SK-N-SH (cell line): Measurements from ENCODE around the gene SMIM22. TPM values are rescaled to one million over a fixed set of nuclear protein-coding genes. Genes with fewer than 3 reads are reported as not detected.

Experiments used
- CTCF ChIA-PET: fragments of 300-600, 350-600 bp; formaldehyde crosslinking; extraction: SDS; loops from one replicate; lab custom pipeline; 2021; lab: Yijun Ruan, JAX
- POLR2A ChIA-PET: fragments of 350-600 bp; sonication (Branson Sonifier 250); formaldehyde crosslinking; extraction: SDS; loops from one replicate; lab custom pipeline; 2020; ENCODE audit warnings: antibody characterized with exemption, inconsistent platforms; lab: Yijun Ruan, JAX
- DNase-seq: peaks from one replicate; pipeline ENCODE4 v3.0.0; 2012
- H2AFZ ChIP-seq: fragments of 200-600 bp; sonication (generic); 2 replicates; pipeline ENCODE4 v1.8.1; 2016; ENCODE audit warnings: antibody characterized with exemption, mild to moderate bottlenecking, low read depth
- H3F3A ChIP-seq: fragments of 200-600 bp; sonication (generic); replicated peaks from 2 replicates; pipeline ENCODE3; 2016; ENCODE audit warnings: antibody characterized with exemption, mild to moderate bottlenecking; ENCODE audit not compliant: insufficient read depth
- H3K27ac ChIP-seq, 2 experiments: fragments of 200-500 bp in 1 of 2; fragments of 200-600 bp in 1 of 2; sonication (Bioruptor generic) in 1 of 2; sonication (generic), shearing (Covaris generic) in 1 of 2; 2 replicates each; pipeline versions ENCODE4 v1.5.1 to v1.6.1; 2014 to 2016; ENCODE audit warnings: low read depth in 2 of 2, inconsistent platforms in 1 of 2, low read length in 1 of 2, mild to moderate bottlenecking in 1 of 2, mixed read lengths in 1 of 2
- H3K27me3 ChIP-seq: fragments of 200-600 bp; sonication (generic), shearing (Covaris generic); 2 replicates; pipeline ENCODE4 v1.6.1; 2016; ENCODE audit warnings: mixed run types; ENCODE audit not compliant: insufficient read depth
- H3K36me3 ChIP-seq, 2 experiments: fragments of 200-500 bp in 1 of 2; fragments of 200-600 bp in 1 of 2; sonication (Bioruptor generic) in 1 of 2; sonication (generic) in 1 of 2; replicated peaks in 1 of 2; 2 replicates each; pipeline versions ENCODE3 to v1.5.1; 2014 to 2016; ENCODE audit warnings: low read length in 1 of 2, mild to moderate bottlenecking in 1 of 2; ENCODE audit not compliant: insufficient read depth in 2 of 2, control insufficient read depth in 1 of 2
- H3K4me1 ChIP-seq, 2 experiments: fragments of 200-500 bp in 1 of 2; fragments of 200-600 bp in 1 of 2; sonication (Bioruptor generic) in 1 of 2; sonication (generic), shearing (Covaris generic) in 1 of 2; 2 replicates each; pipeline versions ENCODE4 v1.5.1 to v1.6.1; 2014 to 2016; ENCODE audit warnings: low read depth in 1 of 2, low read length in 1 of 2, mixed run types in 1 of 2; ENCODE audit not compliant: insufficient read depth in 2 of 2, control insufficient read depth in 1 of 2
- H3K4me2 ChIP-seq: fragments of 200-600 bp; sonication (generic), shearing (Covaris generic); 2 replicates; pipeline ENCODE4 v1.6.1; 2017; ENCODE audit warnings: mixed run types
- H3K4me3 ChIP-seq, 2 experiments: fragments of 200-500 bp in 1 of 2; fragments of 200-600 bp in 1 of 2; sonication (Bioruptor generic) in 1 of 2; sonication (generic), shearing (Covaris generic) in 1 of 2; 2 replicates each; pipeline versions ENCODE4 v1.5.1 to v1.8.1; 2014 to 2016; ENCODE audit warnings: low read depth in 2 of 2, inconsistent platforms in 1 of 2, low read length in 1 of 2, mild to moderate bottlenecking in 1 of 2, mixed read lengths in 1 of 2, moderate library complexity in 1 of 2
- H3K79me2 ChIP-seq: fragments of 200-600 bp; sonication (generic); 2 replicates; pipeline ENCODE4 v1.8.1; 2017; ENCODE audit warnings: mild to moderate bottlenecking; ENCODE audit not compliant: insufficient read depth
- H3K9ac ChIP-seq: fragments of 200-600 bp; sonication (generic); 2 replicates; pipeline ENCODE4 v1.6.1; 2017; ENCODE audit warnings: mixed run types
- H3K9me2 ChIP-seq: fragments of 200-600 bp; sonication (generic); 2 replicates; pipeline ENCODE4 v1.6.1; 2017; ENCODE audit warnings: mixed run types
- H3K9me3 ChIP-seq: fragments of 200-600 bp; sonication (generic); 2 replicates; pipeline ENCODE4 v1.6.1; 2017; ENCODE audit warnings: mixed run types, mild to moderate bottlenecking, moderate library complexity
- H4K20me1 ChIP-seq: fragments of 200-600 bp; sonication (generic); 2 replicates; pipeline ENCODE4 v1.6.1; 2017; ENCODE audit warnings: mild to moderate bottlenecking, mixed run types; ENCODE audit not compliant: insufficient read depth
- ELF1 ChIP-seq: IDR thresholded peaks from 2 replicates; pipeline ENCODE4 v1.4.0; 2012
- FOSL2 ChIP-seq: IDR thresholded peaks from 2 replicates; pipeline ENCODE4 v1.4.0; 2012; ENCODE audit warnings: low read depth, mild to moderate bottlenecking, moderate library complexity, borderline replicate concordance
- GATA2 ChIP-seq: sonication (generic); formaldehyde crosslinking; IDR thresholded peaks from 2 replicates; pipeline ENCODE4 v1.5.0; 2020; ENCODE audit warnings: mild to moderate bottlenecking, missing genetic modification reagents
- JUND ChIP-seq: IDR thresholded peaks from 2 replicates; pipeline ENCODE4 v1.4.0; 2012
- MEF2A ChIP-seq: IDR thresholded peaks from 2 replicates; pipeline ENCODE4 v1.4.0; 2012; ENCODE audit warnings: low read depth, borderline replicate concordance
- POLR2AphosphoS5 ChIP-seq: IDR thresholded peaks from 2 replicates; pipeline ENCODE4 v1.6.1; 2012; ENCODE audit warnings: low read depth, low read length
- RCOR1 ChIP-seq: fragments of 150-350 bp; IDR thresholded peaks from 2 replicates; pipeline ENCODE4 v1.6.1; 2017; ENCODE audit warnings: antibody characterized with exemption, low read length
- RXRA ChIP-seq: IDR thresholded peaks from 2 replicates; pipeline ENCODE4 v1.4.0; 2012; ENCODE audit warnings: low read depth, mild to moderate bottlenecking, borderline replicate concordance
- SMC3 ChIP-seq: IDR thresholded peaks from 2 replicates; pipeline ENCODE4 v1.6.1; 2012; ENCODE audit warnings: low read depth, low read length, improper control_type of control experiment
- TAF1 ChIP-seq: IDR thresholded peaks from 2 replicates; pipeline ENCODE4 v1.6.1; 2012; ENCODE audit warnings: low read depth, mild to moderate bottlenecking, low read length, moderate library complexity, borderline replicate concordance
- TCF12 ChIP-seq: IDR thresholded peaks from 2 replicates; pipeline ENCODE4 v1.4.0; 2012
- TEAD4 ChIP-seq: IDR thresholded peaks from 2 replicates; pipeline ENCODE4 v1.4.0; 2012; ENCODE audit warnings: mild to moderate bottlenecking, borderline replicate concordance; ENCODE audit not compliant: insufficient read depth
- WGBS: methylation state at CpG from one replicate; pipeline ENCODE4 v1.1.6; 2017; ENCODE audit warnings: low lambda C conversion rate; 5-methylcytosine and 5-hydroxymethylcytosine counted together
- polyA plus RNA-seq, 3 experiments: library from polyadenylated mRNA; depleted of rRNA; stranded (reverse); fragments of >200 nt; gene quantifications; 2 replicates each; pipeline ENCODE4 v1.2.3, GENCODE V29; 2012
- TF ChIP-seq, protein P1 (sequence below): fragments of 150-350 bp; IDR thresholded peaks from 2 replicates; pipeline ENCODE4 v1.6.1; 2017; ENCODE audit warnings: antibody characterized with exemption, low read length, low read depth, borderline replicate concordance
- TF ChIP-seq, protein P2 (sequence below): IDR thresholded peaks from 2 replicates; pipeline ENCODE4; 2012
- TF ChIP-seq, protein P3 (sequence below): fragments of 150-350 bp; IDR thresholded peaks from 2 replicates; pipeline ENCODE4 v1.6.1; 2016; ENCODE audit warnings: mild to moderate bottlenecking, low read depth, low read length
- TF ChIP-seq, protein P4 (sequence below): IDR thresholded peaks from 2 replicates; pipeline ENCODE4 v1.6.1; 2012; ENCODE audit warnings: mild to moderate bottlenecking, low read depth, low read length, moderate library complexity
- TF ChIP-seq, protein P5 (sequence below): IDR thresholded peaks from 2 replicates; pipeline ENCODE4 v1.4.0; 2012; ENCODE audit warnings: low read depth, borderline replicate concordance

SMIM22 gene
- polyA plus RNA-seq, 1 of the 3 experiments (the other 2 are of a cell fraction), result not detected

DNA sequence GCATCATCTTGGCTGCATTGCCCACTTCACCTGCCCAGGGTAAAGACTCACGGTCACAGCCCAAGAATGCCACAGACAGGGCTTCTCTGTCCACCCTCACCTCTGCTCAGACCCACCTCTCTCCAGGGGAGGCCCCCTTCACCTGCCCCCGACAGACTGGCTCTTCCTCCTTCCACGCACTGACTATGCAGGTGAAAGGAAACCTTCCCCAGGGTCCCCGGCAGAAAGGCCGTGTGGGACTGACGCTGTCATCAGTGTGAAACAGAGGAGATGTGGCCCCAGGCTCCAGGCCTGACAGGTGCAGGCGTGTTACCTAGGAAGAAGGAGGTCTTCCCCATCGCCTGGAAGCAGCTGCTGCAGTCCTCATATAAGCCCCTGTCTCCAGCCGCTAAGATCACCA is 16.6 kb downstream of the SMIM22 start:
- Histone ChIP-seq H3K4me3 (no peak overlapping the region), H3K4me2 (no peak overlapping the region), H3F3A (peaks cover 11% of the 10 kb centered on the region), H3K27ac (no peak overlapping the region), H3K79me2 (no peaks in the 10 kb centered on the region), H3K9me3 (no peaks in the 10 kb centered on the region), H3K4me1 (no peaks in the 10 kb centered on the region), H2AFZ (no peak overlapping the region), H3K36me3 (peaks cover 30 to 40% of the 10 kb centered on the region in 2 experiments), H3K27me3 (no peaks in the 10 kb centered on the region), H3K9ac (no peak overlapping the region), H4K20me1 (no peaks in the 10 kb centered on the region), H3K9me2 (no peaks in the 10 kb centered on the region)
- WGBS, result 100% methylated on average over 8 of the region's 9 CpGs
- no peak for DNase-seq
- ChIA-PET CTCF (interaction anchor here (2.4 kb wide), 1 partner anchor 15 kb away, joined by 6 read pairs; no protein-coding TSS in a partner anchor), POLR2A (no interaction called here)
- TF ChIP-seq TCF12 (no peak), FOSL2 (no peak), JUND (no peak), TEAD4 (no peak), POLR2AphosphoS5 (no peak), MEF2A (no peak), SMC3 (no peak), ELF1 (no peak), GATA2 (CRISPR knock-in tag) (no peak), RXRA (no peak), RCOR1 (no peak), TAF1 (no peak)
- TF ChIP-seq, protein P1, sequence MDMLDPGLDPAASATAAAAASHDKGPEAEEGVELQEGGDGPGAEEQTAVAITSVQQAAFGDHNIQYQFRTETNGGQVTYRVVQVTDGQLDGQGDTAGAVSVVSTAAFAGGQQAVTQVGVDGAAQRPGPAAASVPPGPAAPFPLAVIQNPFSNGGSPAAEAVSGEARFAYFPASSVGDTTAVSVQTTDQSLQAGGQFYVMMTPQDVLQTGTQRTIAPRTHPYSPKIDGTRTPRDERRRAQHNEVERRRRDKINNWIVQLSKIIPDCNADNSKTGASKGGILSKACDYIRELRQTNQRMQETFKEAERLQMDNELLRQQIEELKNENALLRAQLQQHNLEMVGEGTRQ, result no peak
- TF ChIP-seq, protein P2, sequence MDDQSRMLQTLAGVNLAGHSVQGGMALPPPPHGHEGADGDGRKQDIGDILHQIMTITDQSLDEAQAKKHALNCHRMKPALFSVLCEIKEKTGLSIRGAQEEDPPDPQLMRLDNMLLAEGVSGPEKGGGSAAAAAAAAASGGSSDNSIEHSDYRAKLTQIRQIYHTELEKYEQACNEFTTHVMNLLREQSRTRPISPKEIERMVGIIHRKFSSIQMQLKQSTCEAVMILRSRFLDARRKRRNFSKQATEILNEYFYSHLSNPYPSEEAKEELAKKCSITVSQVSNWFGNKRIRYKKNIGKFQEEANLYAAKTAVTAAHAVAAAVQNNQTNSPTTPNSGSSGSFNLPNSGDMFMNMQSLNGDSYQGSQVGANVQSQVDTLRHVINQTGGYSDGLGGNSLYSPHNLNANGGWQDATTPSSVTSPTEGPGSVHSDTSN, result no peak
- TF ChIP-seq, protein P3, sequence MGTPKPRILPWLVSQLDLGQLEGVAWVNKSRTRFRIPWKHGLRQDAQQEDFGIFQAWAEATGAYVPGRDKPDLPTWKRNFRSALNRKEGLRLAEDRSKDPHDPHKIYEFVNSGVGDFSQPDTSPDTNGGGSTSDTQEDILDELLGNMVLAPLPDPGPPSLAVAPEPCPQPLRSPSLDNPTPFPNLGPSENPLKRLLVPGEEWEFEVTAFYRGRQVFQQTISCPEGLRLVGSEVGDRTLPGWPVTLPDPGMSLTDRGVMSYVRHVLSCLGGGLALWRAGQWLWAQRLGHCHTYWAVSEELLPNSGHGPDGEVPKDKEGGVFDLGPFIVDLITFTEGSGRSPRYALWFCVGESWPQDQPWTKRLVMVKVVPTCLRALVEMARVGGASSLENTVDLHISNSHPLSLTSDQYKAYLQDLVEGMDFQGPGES, result no peak
- TF ChIP-seq, protein P4, sequence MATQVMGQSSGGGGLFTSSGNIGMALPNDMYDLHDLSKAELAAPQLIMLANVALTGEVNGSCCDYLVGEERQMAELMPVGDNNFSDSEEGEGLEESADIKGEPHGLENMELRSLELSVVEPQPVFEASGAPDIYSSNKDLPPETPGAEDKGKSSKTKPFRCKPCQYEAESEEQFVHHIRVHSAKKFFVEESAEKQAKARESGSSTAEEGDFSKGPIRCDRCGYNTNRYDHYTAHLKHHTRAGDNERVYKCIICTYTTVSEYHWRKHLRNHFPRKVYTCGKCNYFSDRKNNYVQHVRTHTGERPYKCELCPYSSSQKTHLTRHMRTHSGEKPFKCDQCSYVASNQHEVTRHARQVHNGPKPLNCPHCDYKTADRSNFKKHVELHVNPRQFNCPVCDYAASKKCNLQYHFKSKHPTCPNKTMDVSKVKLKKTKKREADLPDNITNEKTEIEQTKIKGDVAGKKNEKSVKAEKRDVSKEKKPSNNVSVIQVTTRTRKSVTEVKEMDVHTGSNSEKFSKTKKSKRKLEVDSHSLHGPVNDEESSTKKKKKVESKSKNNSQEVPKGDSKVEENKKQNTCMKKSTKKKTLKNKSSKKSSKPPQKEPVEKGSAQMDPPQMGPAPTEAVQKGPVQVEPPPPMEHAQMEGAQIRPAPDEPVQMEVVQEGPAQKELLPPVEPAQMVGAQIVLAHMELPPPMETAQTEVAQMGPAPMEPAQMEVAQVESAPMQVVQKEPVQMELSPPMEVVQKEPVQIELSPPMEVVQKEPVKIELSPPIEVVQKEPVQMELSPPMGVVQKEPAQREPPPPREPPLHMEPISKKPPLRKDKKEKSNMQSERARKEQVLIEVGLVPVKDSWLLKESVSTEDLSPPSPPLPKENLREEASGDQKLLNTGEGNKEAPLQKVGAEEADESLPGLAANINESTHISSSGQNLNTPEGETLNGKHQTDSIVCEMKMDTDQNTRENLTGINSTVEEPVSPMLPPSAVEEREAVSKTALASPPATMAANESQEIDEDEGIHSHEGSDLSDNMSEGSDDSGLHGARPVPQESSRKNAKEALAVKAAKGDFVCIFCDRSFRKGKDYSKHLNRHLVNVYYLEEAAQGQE, result no peak
- TF ChIP-seq, protein P5, sequence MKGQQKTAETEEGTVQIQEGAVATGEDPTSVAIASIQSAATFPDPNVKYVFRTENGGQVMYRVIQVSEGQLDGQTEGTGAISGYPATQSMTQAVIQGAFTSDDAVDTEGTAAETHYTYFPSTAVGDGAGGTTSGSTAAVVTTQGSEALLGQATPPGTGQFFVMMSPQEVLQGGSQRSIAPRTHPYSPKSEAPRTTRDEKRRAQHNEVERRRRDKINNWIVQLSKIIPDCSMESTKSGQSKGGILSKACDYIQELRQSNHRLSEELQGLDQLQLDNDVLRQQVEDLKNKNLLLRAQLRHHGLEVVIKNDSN, result no peak
